Nucleus accumbens (tissue), 56 donors: Measurements from ENCODE around the gene CD37.
"Not testable (repeated sequence)": the region's sequence is repeated elsewhere in the genome, so short reads cannot be mapped to it uniquely, and the experiment has no call there.

ENCODE experiments used
- DNase-seq, 56 donors: peaks; one replicate each; lab custom pipeline; 2025; lab: John Stamatoyannopoulos, UW

The CD37 gene

GRCh38 chr19:49327878-49328544, 7.2 kb upstream of the CD37 start:
- DNase-seq: no peak

GRCh38 chr19:49328741-49329140, 6.5 kb upstream of the CD37 start:
- DNase-seq: no peak

GRCh38 chr19:49331187-49331586, 4.0 kb upstream of the CD37 start:
- not testable (repeated sequence) for DNase-seq

- DNase-seq: peak in 35 of 56 donors; percentile 5 to 78 (median 36)
Measured at GRCh38 chr19:49331616-49332055, 3.6 kb upstream of the CD37 start.

GRCh38 chr19:49332691-49333417, 2.4 kb upstream of the CD37 start:
- not testable (repeated sequence) for DNase-seq

GRCh38 chr19:49333418-49333805, 1.8 kb upstream of the CD37 start:
- DNase-seq: no peak

GRCh38 chr19:49333811-49334288, 1.4 kb upstream of the CD37 start:
- peak in 1 of 56 donors; percentile 5 for DNase-seq

- DNase-seq: no peak
Measured at GRCh38 chr19:49335784-49336481, 727 bp downstream of the CD37 start.

GRCh38 chr19:49336482-49337266, 1.5 kb downstream of the CD37 start:
- DNase-seq: no peak

- DNase-seq: no peak
Measured at GRCh38 chr19:49337267-49338022, 2.2 kb downstream of the CD37 start.

GRCh38 chr19:49338023-49338677, 2.9 kb downstream of the CD37 start:
- no peak for DNase-seq

- peak in 30 of 56 donors; percentile 10 to 73 (median 34) for DNase-seq
Measured at GRCh38 chr19:49338691-49339300, 3.6 kb downstream of the CD37 start.

GRCh38 chr19:49339301-49340068, 4.3 kb downstream of the CD37 start:
- DNase-seq: peak in 52 of 56 donors; percentile 14 to 89 (median 66)

- peak in 1 of 56 donors; percentile 57 for DNase-seq
Measured at GRCh38 chr19:49340069-49340864, 5.1 kb downstream of the CD37 start.

- no peak for DNase-seq
Measured at GRCh38 chr19:49340865-49341718, 5.9 kb downstream of the CD37 start.

GRCh38 chr19:49342291-49342721, 7.1 kb downstream of the CD37 start:
- no peak for DNase-seq
